Endometrium (tissue), 2 donors: ENCODE data around the gene SNX20.

Experiments used
- FAIRE-seq: peaks from 2 replicates; lab custom pipeline; 2012; peaks lifted over from hg19 to GRCh38; lab: Jason Lieb, UNC
- donor health status: control.
- donor health status: control.

SNX20 gene, protein sequence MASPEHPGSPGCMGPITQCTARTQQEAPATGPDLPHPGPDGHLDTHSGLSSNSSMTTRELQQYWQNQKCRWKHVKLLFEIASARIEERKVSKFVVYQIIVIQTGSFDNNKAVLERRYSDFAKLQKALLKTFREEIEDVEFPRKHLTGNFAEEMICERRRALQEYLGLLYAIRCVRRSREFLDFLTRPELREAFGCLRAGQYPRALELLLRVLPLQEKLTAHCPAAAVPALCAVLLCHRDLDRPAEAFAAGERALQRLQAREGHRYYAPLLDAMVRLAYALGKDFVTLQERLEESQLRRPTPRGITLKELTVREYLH

GRCh38 chr16:50681021-50681885 is at the start of gene SNX20:
TSS of gene SNX20 (minus strand) at chr16:50681312. CDS start at chr16:50677526, 3,786 bp downstream.
- FAIRE-seq: no peak

- FAIRE-seq: no peak
These were observed 43.2 kb upstream of the SNX20 start for GRCh38 chr16:50724306-50724705.

GRCh38 chr16:50722960-50723359 is 41.8 kb upstream of the SNX20 start:
- FAIRE-seq: no peak

GRCh38 chr16:50722405-50722737 is 41.3 kb upstream of the SNX20 start:
- FAIRE-seq: no peak

GRCh38 chr16:50721549-50722404 is 40.7 kb upstream of the SNX20 start:
- no peak for FAIRE-seq

DNA sequence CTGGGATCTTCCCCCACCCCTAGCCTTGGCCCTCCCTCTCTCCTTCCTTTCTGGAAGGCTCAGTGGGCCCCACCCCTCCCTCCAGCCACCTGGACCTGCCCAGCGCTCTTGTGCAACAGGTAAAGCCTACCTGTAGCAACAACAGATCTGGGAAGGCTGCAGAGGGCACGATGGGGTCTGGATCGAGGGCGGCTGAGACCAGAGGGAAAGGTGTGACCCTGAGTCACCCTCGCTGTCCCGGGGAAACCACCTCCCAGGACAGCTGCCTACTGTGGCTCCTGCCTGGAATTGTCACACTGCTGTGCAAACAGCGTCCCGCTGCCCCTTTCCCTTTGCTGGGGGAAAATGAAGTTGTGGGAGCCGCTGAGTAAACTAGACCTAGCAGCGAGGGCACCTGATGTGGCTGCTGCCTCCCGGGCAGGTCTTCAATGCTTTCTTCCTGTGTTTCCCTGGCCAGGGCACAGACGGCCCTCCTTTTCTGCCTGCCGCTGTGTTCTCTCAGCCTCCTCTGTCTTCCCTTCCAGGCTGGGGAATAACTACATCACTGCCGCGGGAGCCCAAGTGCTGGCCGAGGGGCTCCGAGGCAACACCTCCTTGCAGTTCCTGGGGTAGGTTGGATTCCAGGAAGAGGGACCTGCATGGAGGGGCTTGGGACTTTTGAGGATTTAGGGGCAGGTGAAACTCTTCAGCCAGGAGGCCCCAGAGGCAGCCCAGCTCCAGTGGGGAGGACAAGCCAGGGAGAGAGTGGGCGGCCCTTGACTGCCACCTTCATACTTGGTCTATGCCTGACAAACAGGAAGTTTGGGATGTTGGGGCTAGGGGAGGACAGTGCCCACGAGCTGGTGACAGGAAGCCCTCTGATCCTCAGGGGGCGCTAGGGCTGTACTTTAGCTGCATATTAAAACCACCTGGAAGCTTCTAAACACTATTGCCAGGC is 38.6 kb upstream of the SNX20 start:
- FAIRE-seq: no peak

DNA sequence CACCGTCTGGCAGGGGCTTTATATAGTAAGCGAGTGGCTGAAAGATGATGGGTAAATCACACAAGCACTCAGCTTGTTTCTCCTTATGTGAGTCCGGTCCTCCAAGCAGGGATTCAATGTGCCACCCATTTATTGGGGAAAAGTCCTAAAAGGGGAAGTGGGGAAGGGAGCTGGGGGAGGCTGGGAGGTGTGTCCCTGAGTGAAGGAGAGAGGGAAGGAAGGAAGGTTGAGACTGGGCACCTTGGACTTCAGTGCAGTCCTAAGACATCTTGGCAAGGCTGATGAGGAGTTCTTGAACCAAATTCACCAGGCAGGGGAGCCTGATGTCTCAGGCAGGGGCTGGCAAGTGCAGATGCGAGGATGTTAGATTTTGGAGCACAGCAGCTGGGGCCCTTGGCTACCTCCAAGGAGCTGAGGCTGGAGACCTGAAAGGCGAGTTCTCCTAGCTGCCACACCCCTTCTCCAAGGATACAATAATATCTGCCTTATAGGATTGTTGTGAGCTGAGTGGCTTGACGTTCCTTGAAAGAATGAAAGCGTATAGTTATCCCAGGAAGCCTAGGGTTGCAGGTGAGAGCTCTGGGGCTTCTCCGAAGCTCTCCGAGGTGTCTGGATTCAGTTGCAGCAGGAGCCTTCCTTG is 37.8 kb upstream of the SNX20 start:
- FAIRE-seq: no peak

GRCh38 chr16:50718061-50718760 is 37.1 kb upstream of the SNX20 start:
- no peak for FAIRE-seq

GRCh38 chr16:50717494-50717893 is 36.4 kb upstream of the SNX20 start:
- no peak for FAIRE-seq

DNA sequence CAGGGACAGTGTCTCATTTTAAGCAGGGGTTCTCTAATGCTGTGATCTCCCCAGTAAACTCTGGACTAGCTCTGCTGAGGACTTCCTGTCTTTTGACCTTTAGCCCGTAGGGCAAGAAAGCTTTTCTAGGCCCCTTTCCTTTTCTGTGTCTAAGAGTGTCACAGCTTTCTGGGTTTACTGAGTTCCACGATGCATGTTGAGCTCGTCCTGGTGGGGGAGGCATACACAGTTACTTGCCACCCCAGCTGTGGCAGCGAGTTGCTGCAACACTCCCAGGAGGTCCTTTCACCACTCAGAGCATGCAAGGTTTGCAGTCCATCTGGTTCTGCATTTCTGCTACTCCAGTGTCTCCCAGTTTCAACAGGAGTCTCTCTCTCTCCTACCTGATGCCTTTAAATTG is 36.0 kb upstream of the SNX20 start:
- FAIRE-seq: no peak

DNA sequence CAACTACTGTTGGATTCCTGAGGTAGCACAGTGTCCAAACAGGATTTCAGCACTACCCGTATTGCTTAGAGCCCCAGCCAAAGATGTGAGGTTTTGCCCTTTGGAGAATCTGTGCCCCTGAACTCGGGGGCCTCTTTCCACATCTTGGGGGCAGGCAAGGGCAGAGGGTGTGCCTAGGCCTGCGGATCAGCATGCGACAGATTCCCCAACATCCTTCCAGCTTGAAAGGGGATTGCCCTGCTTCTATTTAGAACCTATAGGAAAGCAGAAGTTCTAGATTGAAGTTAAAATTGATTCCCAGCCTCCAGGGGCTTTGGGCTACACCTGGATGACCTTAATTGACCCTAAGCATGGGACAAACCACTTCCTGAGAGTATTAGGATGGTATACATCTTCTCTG is 31.8 kb upstream of the SNX20 start:
- no peak for FAIRE-seq

- no peak for FAIRE-seq
These were observed 31.4 kb upstream of the SNX20 start for GRCh38 chr16:50712560-50712898.

DNA sequence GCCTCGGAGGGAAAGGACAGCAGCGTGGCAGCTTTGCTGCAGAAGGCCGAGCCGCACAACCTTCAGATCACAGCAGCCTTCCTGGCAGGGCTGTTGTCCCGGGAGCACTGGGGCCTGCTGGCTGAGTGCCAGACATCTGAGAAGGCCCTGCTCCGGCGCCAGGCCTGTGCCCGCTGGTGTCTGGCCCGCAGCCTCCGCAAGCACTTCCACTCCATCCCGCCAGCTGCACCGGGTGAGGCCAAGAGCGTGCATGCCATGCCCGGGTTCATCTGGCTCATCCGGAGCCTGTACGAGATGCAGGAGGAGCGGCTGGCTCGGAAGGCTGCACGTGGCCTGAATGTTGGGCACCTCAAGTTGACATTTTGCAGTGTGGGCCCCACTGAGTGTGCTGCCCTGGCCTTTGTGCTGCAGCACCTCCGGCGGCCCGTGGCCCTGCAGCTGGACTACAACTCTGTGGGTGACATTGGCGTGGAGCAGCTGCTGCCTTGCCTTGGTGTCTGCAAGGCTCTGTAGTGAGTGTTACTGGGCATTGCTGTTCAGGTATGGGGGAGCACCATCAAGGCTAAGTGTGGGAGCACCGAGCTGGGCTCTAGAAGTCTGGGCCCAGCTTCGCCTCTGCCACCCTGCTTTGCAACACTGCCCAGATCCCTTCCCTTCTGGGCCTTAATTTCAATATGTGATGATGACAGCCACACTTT is 30.9 kb upstream of the SNX20 start:
- no peak for FAIRE-seq

DNA sequence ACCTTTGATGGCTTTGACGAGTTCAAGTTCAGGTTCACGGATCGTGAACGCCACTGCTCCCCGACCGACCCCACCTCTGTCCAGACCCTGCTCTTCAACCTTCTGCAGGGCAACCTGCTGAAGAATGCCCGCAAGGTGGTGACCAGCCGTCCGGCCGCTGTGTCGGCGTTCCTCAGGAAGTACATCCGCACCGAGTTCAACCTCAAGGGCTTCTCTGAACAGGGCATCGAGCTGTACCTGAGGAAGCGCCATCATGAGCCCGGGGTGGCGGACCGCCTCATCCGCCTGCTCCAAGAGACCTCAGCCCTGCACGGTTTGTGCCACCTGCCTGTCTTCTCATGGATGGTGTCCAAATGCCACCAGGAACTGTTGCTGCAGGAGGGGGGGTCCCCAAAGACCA is 29.9 kb upstream of the SNX20 start:
- no peak for FAIRE-seq

DNA sequence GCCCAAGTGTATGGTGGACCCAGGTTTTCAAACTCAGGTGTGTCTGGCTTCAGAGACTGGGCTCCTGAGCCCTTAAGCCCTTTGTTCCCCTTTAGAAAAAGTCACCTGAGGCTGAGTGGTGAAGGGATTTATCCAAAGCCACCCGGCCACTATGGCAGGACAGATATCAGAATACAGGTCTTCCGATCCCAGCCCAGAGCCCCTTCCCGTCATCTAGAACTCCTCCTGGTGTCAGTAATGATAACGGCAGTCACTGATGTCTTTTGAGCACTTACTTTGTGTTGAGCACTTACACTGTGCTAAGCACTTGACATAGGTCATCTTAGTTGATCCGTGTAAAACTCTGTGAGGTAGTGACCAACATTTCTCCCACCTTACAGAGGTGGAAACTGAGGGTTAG is 28.9 kb upstream of the SNX20 start:
- FAIRE-seq: no peak

DNA sequence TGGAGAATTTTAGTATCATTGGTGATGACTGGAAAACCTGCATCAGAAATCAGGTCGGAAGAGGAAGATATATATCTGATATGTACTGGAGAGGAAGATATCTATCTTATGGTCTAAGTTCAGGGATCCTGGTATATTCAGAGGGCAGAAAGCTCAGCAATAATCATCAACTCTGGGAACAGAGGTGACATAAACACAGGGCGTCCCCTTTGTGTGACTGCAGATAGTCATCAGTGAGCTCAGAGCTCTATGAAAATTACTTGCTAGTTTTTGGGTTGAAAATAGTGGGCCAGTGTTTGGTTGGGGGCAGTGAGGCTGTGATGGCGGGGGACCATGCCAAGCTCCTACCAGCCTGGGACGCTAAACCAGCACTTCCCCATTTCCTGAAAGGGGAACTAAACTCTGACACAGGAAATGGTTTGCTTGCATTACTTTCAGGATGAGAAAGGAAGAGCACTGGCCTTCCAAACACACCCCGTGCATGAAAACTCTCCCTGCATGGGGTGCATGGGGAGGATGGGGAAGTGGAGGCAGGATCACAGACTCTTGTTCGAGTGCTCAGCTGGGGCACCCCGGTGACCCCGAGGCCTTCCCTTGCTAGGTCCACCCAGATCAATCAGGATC is 28.1 kb upstream of the SNX20 start:
- FAIRE-seq: no peak

DNA sequence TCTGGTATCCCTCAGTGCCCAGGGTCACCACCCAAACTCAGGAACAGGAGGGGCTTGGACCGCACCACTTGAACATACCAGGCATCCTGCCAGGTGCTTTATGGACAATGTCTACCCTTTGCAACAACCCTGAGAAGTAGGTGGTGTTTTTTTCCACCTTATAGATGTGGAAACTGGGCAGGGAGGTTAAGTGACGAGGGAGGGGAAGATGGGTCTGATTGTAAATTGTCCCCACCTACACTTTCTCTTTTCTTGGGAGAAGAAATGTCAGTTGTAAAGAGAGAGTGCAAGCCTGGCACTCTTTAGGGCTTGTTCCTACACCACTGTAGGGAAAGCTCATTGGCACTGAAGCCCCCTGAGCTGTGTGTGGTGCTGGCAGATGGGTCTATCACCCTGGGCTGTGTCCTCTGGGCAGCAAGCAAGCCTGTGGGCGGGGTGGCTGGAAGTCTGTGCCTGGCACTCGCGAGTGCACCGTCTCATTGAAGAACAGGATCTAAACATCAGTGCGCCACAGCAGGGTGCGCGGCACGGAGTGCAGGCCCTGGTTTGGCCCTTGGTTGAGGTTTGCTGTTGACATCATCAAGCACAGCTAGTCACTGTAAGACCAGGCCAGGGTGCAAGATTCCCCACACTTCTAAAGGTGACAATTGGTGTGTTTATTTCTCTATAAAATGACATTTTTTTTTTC is 27.4 kb upstream of the SNX20 start:
- FAIRE-seq: no peak

GRCh38 chr16:50706250-50706649 is 25.1 kb upstream of the SNX20 start:
- no peak for FAIRE-seq
